ENCODE data around the gene TMEM255B. TPM values are rescaled to one million over a fixed set of nuclear protein-coding genes. Genes with fewer than 3 reads are reported as not detected.

The TMEM255B gene
- polyA plus RNA-seq, 3 donors, result 5.1 to 7.5 (median 5.9) TPM

- Histone ChIP-seq H3K79me2 (ENCODE audit: insufficient read depth, low read length) (no peaks in the 10 kb centered on the region), H3K4me3 (replicated peaks in 1 of 3; ENCODE audit: low read depth in 2 of 3, low read length in 3 of 3) (no peak overlapping the region), H3K27me3 (ENCODE audit: control insufficient read depth in 2 of 2, insufficient read depth in 2 of 2, low read length in 2 of 2) (no peaks in the 10 kb centered on the region), H3K36me3 (replicated peaks in 1 of 2; ENCODE audit: control insufficient read depth in 1 of 2, insufficient read depth in 2 of 2, low read length in 2 of 2) (no peaks in the 10 kb centered on the region), H4K20me1 (ENCODE audit: insufficient read depth, low read length) (no peaks in the 10 kb centered on the region), H3K9ac (ENCODE audit: insufficient read depth, low read length, poor library complexity, severe bottlenecking) (no peak overlapping the region), H2AFZ (ENCODE audit: insufficient read depth, low read depth, low read length, poor library complexity, severe bottlenecking) (no peak overlapping the region), H3K9me3 (replicated peaks in 1 of 2; ENCODE audit: control insufficient read depth in 1 of 2, insufficient read depth in 1 of 2, low read length in 2 of 2) (no peaks in the 10 kb centered on the region), H3K4me2 (replicated peaks; ENCODE audit: extremely low read depth, low read length, poor library complexity, severe bottlenecking) (no peak overlapping the region), H3K4me1 (ENCODE audit: control insufficient read depth in 1 of 2, insufficient read depth in 2 of 2, low read length in 2 of 2) (peaks cover 6 to 8% of the 10 kb centered on the region in 2 donors), H3K27ac (ENCODE audit: low read depth in 1 of 2, low read length in 2 of 2) (no peak overlapping the region)
- no peak for DNase-seq
- TF ChIP-seq CTCF (IDR thresholded peaks at IDR 0.05), result no peak
- Mint-ChIP-seq H3K9me3 (peaks cover 0 to 22% (median 4%) of the 10 kb centered on the region in 7 donors), H3K4me3 (no peak overlapping the region), H3K27ac (no peak overlapping the region), H3K36me3 (peaks cover 5 to 18% of the 10 kb centered on the region in 2 donors), H3K4me1 (peaks cover 10% of the 10 kb centered on the region), H3K27me3 (ENCODE audit: low read depth in 3 of 3) (peaks cover 10 to 22% (median 18%) of the 10 kb centered on the region in 3 donors)
- intact Hi-C loops (cut with micrococcal nuclease), result no loop called here
- 100% methylated on average over 1 of the region's 3 CpGs for WGBS (ENCODE audit: insufficient coverage)
Observed at GRCh38 chr13:113849546-113849945, 90.5 kb downstream of the TMEM255B start.

DNA sequence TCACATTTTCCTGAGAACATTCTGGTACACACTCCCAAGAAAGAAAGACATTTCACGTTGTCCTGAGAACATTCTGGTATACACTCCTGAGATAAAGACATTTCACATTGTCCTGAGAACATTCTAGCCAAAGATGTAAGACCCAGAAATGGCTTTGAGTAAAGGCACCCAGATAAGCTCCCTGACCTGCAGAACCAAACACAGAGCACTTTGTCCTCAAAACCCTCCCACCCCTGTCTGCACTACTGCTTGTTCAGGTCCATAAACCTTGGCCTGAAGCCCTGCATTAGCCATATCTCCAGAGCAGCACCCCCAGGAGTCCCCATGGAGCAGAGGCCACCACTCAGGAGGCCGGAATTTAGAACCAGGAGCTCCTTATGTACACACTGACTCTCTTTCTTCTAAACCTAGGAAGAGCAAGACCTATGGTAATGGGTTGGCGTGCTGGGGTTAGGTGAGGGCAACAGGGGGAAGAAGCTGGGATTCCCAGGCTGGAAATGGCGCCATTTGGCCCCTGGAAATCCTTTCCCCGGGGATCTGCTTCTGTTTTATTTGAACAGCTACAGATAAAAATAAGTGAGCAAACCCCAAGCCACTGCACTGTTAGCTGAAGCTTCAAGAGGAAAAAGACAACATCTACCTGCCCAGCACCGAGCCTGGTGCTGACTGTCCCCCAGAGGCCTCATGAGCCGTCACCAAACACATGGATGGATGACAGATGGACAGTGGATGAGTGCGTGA lies 91.1 kb downstream of the TMEM255B start:
- intact Hi-C loops (cut with micrococcal nuclease), result no loop called here
- Histone ChIP-seq H3K27me3 (ENCODE audit: control insufficient read depth in 2 of 2, insufficient read depth in 2 of 2, low read length in 2 of 2) (no peaks in the 10 kb centered on the region), H4K20me1 (ENCODE audit: insufficient read depth, low read length) (no peaks in the 10 kb centered on the region), H3K27ac (ENCODE audit: low read depth in 1 of 2, low read length in 2 of 2) (no peak overlapping the region), H3K79me2 (ENCODE audit: insufficient read depth, low read length) (no peaks in the 10 kb centered on the region), H3K36me3 (replicated peaks in 1 of 2; ENCODE audit: control insufficient read depth in 1 of 2, insufficient read depth in 2 of 2, low read length in 2 of 2) (no peaks in the 10 kb centered on the region), H3K4me2 (replicated peaks; ENCODE audit: extremely low read depth, low read length, poor library complexity, severe bottlenecking) (no peak overlapping the region), H2AFZ (ENCODE audit: insufficient read depth, low read depth, low read length, poor library complexity, severe bottlenecking) (no peak overlapping the region), H3K9me3 (replicated peaks in 1 of 2; ENCODE audit: control insufficient read depth in 1 of 2, insufficient read depth in 1 of 2, low read length in 2 of 2) (no peaks in the 10 kb centered on the region), H3K4me3 (replicated peaks in 1 of 3; ENCODE audit: low read depth in 2 of 3, low read length in 3 of 3) (no peak overlapping the region), H3K9ac (ENCODE audit: insufficient read depth, low read length, poor library complexity, severe bottlenecking) (no peak overlapping the region), H3K4me1 (ENCODE audit: control insufficient read depth in 1 of 2, insufficient read depth in 2 of 2, low read length in 2 of 2) (peaks cover 12 to 14% of the 10 kb centered on the region in 2 donors)
- H3K27ac Mint-ChIP-seq, result no peak overlapping the region
- peaks cover 16% of the 10 kb centered on the region for H3K4me1 Mint-ChIP-seq
- peaks cover 5 to 12% of the 10 kb centered on the region in 2 donors for H3K36me3 Mint-ChIP-seq
- DNase-seq, result no peak
- H3K27me3 Mint-ChIP-seq (ENCODE audit: low read depth in 3 of 3), result peaks cover 7 to 19% (median 18%) of the 10 kb centered on the region in 3 donors
- 95% methylated on average over 3 of the region's 8 CpGs for WGBS (ENCODE audit: insufficient coverage)
- peaks cover 0 to 16% (median 1%) of the 10 kb centered on the region in 7 donors for H3K9me3 Mint-ChIP-seq
- TF ChIP-seq CTCF (IDR thresholded peaks at IDR 0.05), result no peak
- no peak overlapping the region for H3K4me3 Mint-ChIP-seq

Measured in CD14-positive monocyte (primary cell).